Right atrium auricular region (tissue), 2 donors: Measurements from ENCODE around the gene KLHL21. TPM values are rescaled to one million over a fixed set of nuclear protein-coding genes. Genes with fewer than 3 reads are reported as not detected.

Experiments used
- DNase-seq: peaks from one replicate; pipeline ENCODE4 v3.0.0-alpha.2; 2019; ENCODE audit warnings: low spot score
- H3K27ac ChIP-seq, 2 donors: fragments of 200-600 bp; sonication (generic); 1 replicate in 1 of 2; 2 replicates in 1 of 2; pipeline ENCODE4 v1.5.1; 2016 to 2019
- H3K27me3 ChIP-seq, 2 donors: fragments of 200-600 bp; sonication (generic); one replicate each; pipeline versions ENCODE4 v1.5.1 to v1.6.0; 2017 to 2019
- H3K36me3 ChIP-seq: fragments of 200-600 bp; sonication (generic); one replicate; pipeline ENCODE4 v1.5.1; 2016
- H3K4me1 ChIP-seq, 2 donors: fragments of 200-600 bp; sonication (generic); one replicate each; pipeline versions ENCODE4 v1.5.1 to v1.6.0; 2017 to 2019
- H3K4me3 ChIP-seq, 2 donors: fragments of 200-600 bp; sonication (generic); 1 replicate in 1 of 2; 2 replicates in 1 of 2; pipeline ENCODE4 v1.5.1; 2017 to 2019; ENCODE audit warnings: mild to moderate bottlenecking in 1 of 2, moderate library complexity in 1 of 2
- H3K9me3 ChIP-seq, 2 donors: fragments of 200-600 bp; sonication (generic); one replicate each; pipeline ENCODE4 v1.5.1; 2019
- CTCF ChIP-seq, 2 donors: fragments of 200-600 bp; sonication (generic); IDR thresholded peaks; one replicate each; pipeline ENCODE4 v1.5.1; 2019; ENCODE audit warnings: antibody characterized with exemption in 2 of 2
- total RNA-seq, 2 donors: library from RNA; depleted of rRNA; stranded (reverse); fragments of >200 nt; gene quantifications; one replicate each; pipeline ENCODE4 v1.1.0, GENCODE V29; 2016

KLHL21 gene
- total RNA-seq, 2 donors from 2014 or later, result 61.6 to 83.0 TPM

- TF ChIP-seq CTCF (IDR thresholded peaks at IDR 0.05), result no peak
- Histone ChIP-seq H3K27ac (no peak overlapping the region), H3K9me3 (no peaks in the 10 kb centered on the region), H3K4me1 (peaks cover 0 to 23% of the 10 kb centered on the region in 2 donors), H3K36me3 (peaks cover 34% of the 10 kb centered on the region), H3K4me3 (no peak overlapping the region), H3K27me3 (no peaks in the 10 kb centered on the region)
- DNase-seq, result no peak
Observed at GRCh38 chr1:6627031-6627430, 24.4 kb upstream of the KLHL21 start.

GRCh38 chr1:6625584-6626149 is 23.0 kb upstream of the KLHL21 start:
- peak overlapping the region; percentile 77 to 84 for H3K27ac ChIP-seq
- H3K9me3 ChIP-seq, result no peaks in the 10 kb centered on the region
- peaks cover 0 to 23% of the 10 kb centered on the region in 2 donors for H3K4me1 ChIP-seq
- peaks cover 41% of the 10 kb centered on the region for H3K36me3 ChIP-seq
- peak overlapping the region; percentile 65 to 88 for H3K4me3 ChIP-seq
- TF ChIP-seq CTCF (IDR thresholded peaks at IDR 0.05), result peak in 1 of 2 donors; percentile 15
- H3K27me3 ChIP-seq, result no peaks in the 10 kb centered on the region
- DNase-seq, result no peak

- Histone ChIP-seq H3K36me3 (peaks cover 41% of the 10 kb centered on the region), H3K27me3 (no peaks in the 10 kb centered on the region), H3K27ac (peak within 1 kb of the TSS; percentile 77 to 84), H3K9me3 (no peaks in the 10 kb centered on the region), H3K4me3 (peak within 1 kb of the TSS; percentile 65 to 88), H3K4me1 (peaks cover 0 to 23% of the 10 kb centered on the region in 2 donors)
- TF ChIP-seq CTCF (IDR thresholded peaks at IDR 0.05), result no peak
- DNase-seq, result peak; percentile 88
Observed at GRCh38 chr1:6624710-6625583, 22.3 kb upstream of the KLHL21 start, which contains the start of gene THAP3. TSS of gene THAP3 (plus strand) at chr1:6624868. CDS start at chr1:6625219, 351 bp downstream.

GRCh38 chr1:6623269-6623965 is 20.7 kb upstream of the KLHL21 start:
- Histone ChIP-seq H3K4me1 (peaks cover 0 to 23% of the 10 kb centered on the region in 2 donors), H3K36me3 (peaks cover 39% of the 10 kb centered on the region)
- TF ChIP-seq CTCF (IDR thresholded peaks at IDR 0.05), result no peak

GRCh38 chr1:6622396-6623152 is 19.9 kb upstream of the KLHL21 start:
- no peak overlapping the region for H3K27ac ChIP-seq
- no peak overlapping the region for H3K4me3 ChIP-seq
- no peaks in the 10 kb centered on the region for H3K9me3 ChIP-seq
- H3K36me3 ChIP-seq, result peaks cover 34% of the 10 kb centered on the region
- peaks cover 0 to 23% of the 10 kb centered on the region in 2 donors for H3K4me1 ChIP-seq
- no peak for TF ChIP-seq CTCF (IDR thresholded peaks at IDR 0.05)
- no peak for DNase-seq
- H3K27me3 ChIP-seq, result no peaks in the 10 kb centered on the region

More at GRCh38 chr1:6623269-6623965, 20.7 kb upstream of the KLHL21 start:
- Histone ChIP-seq H3K4me3 (no peak overlapping the region), H3K27ac (no peak overlapping the region), H3K9me3 (no peaks in the 10 kb centered on the region), H3K27me3 (no peaks in the 10 kb centered on the region)
- no peak for DNase-seq
